OCI-LY3 (cell line): ENCODE data around the gene ZBTB24.

Experiments
- H2AFZ ChIP-seq: fragments of 200-600, 300-600 bp; shearing (Covaris generic); 2 replicates; pipeline ENCODE4 v1.6.0; 2014; ENCODE audit warnings: antibody characterized with exemption, low read depth, low read length
- H3K27ac ChIP-seq: fragments of 200-600, 300-600 bp; sonication (generic); 2 replicates; pipeline ENCODE4 v1.5.1; 2014; ENCODE audit warnings: mild to moderate bottlenecking, low read length, moderate library complexity, mixed read lengths
- H3K27me3 ChIP-seq: fragments of 200-600, 300-600 bp; sonication (generic); 2 replicates; pipeline ENCODE4 v1.6.1; 2014; ENCODE audit warnings: low read depth, low read length, mixed read lengths
- H3K36me3 ChIP-seq: fragments of 200-600, 300-600 bp; sonication (generic); replicated peaks from 2 replicates; pipeline ENCODE3; 2014; ENCODE audit warnings: low read depth, low read length, mixed read lengths
- H3K4me1 ChIP-seq: fragments of 300-600, 200-600 bp; sonication (generic); 2 replicates; pipeline ENCODE4 v1.6.1; 2014; ENCODE audit warnings: low read length, mixed read lengths
- H3K4me2 ChIP-seq: fragments of 200-600, 300-600 bp; sonication (generic); 2 replicates; pipeline ENCODE4 v1.6.1; 2014; ENCODE audit warnings: low read length, mixed read lengths
- H3K4me3 ChIP-seq: fragments of 300-600, 200-600 bp; sonication (generic); 2 replicates; pipeline ENCODE4 v1.5.1; 2014; ENCODE audit warnings: antibody characterized with exemption, mild to moderate bottlenecking, low read length, moderate library complexity
- H3K79me2 ChIP-seq: fragments of 300-600, 200-600 bp; shearing (Covaris generic); 2 replicates; pipeline ENCODE4 v1.6.1; 2014; ENCODE audit warnings: mild to moderate bottlenecking, low read length, mixed read lengths
- H3K9ac ChIP-seq: fragments of 300-600, 200-600 bp; shearing (Covaris generic); 2 replicates; pipeline ENCODE4 v1.6.0; 2014; ENCODE audit warnings: mild to moderate bottlenecking, low read length, moderate library complexity
- H3K9me3 ChIP-seq: fragments of 200-600, 300-600 bp; shearing (Covaris generic); 2 replicates; pipeline ENCODE4 v1.6.1; 2014; ENCODE audit warnings: low read length, mixed read lengths; ENCODE audit not compliant: insufficient read depth
- H4K20me1 ChIP-seq: fragments of 200-600, 300-600 bp; sonication (generic); 2 replicates; pipeline ENCODE4 v1.6.1; 2016; ENCODE audit warnings: low read length, mixed read lengths; ENCODE audit not compliant: insufficient read depth
- CTCF ChIP-seq: fragments of 200-600, 300-600 bp; sonication (generic); IDR thresholded peaks from 2 replicates; pipeline ENCODE4 v1.5.1; 2014; ENCODE audit warnings: antibody characterized with exemption, low read length, low read depth
- EZH2phosphoT487 ChIP-seq: fragments of 200-600 bp; shearing (Covaris generic); IDR thresholded peaks from 2 replicates; pipeline ENCODE4 v1.6.1; 2018; ENCODE audit warnings: antibody characterized with exemption, mixed run types, low read depth

The ZBTB24 gene

GRCh38 chr6:109446541-109446940, 36.5 kb downstream of the ZBTB24 start:
- Histone ChIP-seq H3K79me2 (peaks cover 2% of the 10 kb centered on the region; the same call in 1 of the 2 replicates), H3K4me3 (no peak overlapping the region), H3K4me1 (peaks cover 3% of the 10 kb centered on the region), H3K27ac (no peak overlapping the region), H3K27me3 (no peaks in the 10 kb centered on the region), H3K9ac (no peak overlapping the region), H2AFZ (no peak overlapping the region), H3K36me3 (peaks cover 10% of the 10 kb centered on the region), H3K9me3 (no peaks in the 10 kb centered on the region), H3K4me2 (no peak overlapping the region), H4K20me1 (no peaks in the 10 kb centered on the region)
- TF ChIP-seq EZH2phosphoT487: no peak
- TF ChIP-seq CTCF: no peak

GRCh38 chr6:109446072-109446471, 36.9 kb downstream of the ZBTB24 start:
- H3K27ac ChIP-seq: no peak overlapping the region
- no peaks in the 10 kb centered on the region for H3K9me3 ChIP-seq
- no peak overlapping the region for H3K9ac ChIP-seq
- no peak overlapping the region for H2AFZ ChIP-seq
- no peak for TF ChIP-seq CTCF
- TF ChIP-seq EZH2phosphoT487: no peak
- peaks cover 4% of the 10 kb centered on the region for H3K4me1 ChIP-seq
- H3K27me3 ChIP-seq: no peaks in the 10 kb centered on the region
- peaks cover 7% of the 10 kb centered on the region; the same call in 1 of the 2 replicates for H3K79me2 ChIP-seq
- no peak overlapping the region for H3K4me2 ChIP-seq
- H3K36me3 ChIP-seq: peaks cover 10% of the 10 kb centered on the region
- no peaks in the 10 kb centered on the region for H4K20me1 ChIP-seq
- no peak overlapping the region for H3K4me3 ChIP-seq

GRCh38 chr6:109445382-109445781, 37.6 kb downstream of the ZBTB24 start:
- Histone ChIP-seq H3K4me2 (no peak overlapping the region), H3K4me3 (no peak overlapping the region), H3K9me3 (no peaks in the 10 kb centered on the region), H4K20me1 (no peaks in the 10 kb centered on the region), H3K36me3 (peaks cover 10% of the 10 kb centered on the region), H3K4me1 (peaks cover 4% of the 10 kb centered on the region), H3K27ac (no peak overlapping the region), H3K9ac (no peak overlapping the region), H2AFZ (no peak overlapping the region), H3K27me3 (no peaks in the 10 kb centered on the region), H3K79me2 (peaks cover 7% of the 10 kb centered on the region; the same call in 1 of the 2 replicates)
- no peak for TF ChIP-seq EZH2phosphoT487
- no peak for TF ChIP-seq CTCF

- no peak for TF ChIP-seq EZH2phosphoT487
- TF ChIP-seq CTCF: no peak
- peaks cover 10% of the 10 kb centered on the region for H3K36me3 ChIP-seq
Measured at GRCh38 chr6:109443425-109443950, 39.5 kb downstream of the ZBTB24 start.

More at GRCh38 chr6:109443425-109443950, 39.5 kb downstream of the ZBTB24 start:
- no peak overlapping the region for H3K4me3 ChIP-seq
- H3K9me3 ChIP-seq: no peaks in the 10 kb centered on the region
- no peak overlapping the region for H3K27ac ChIP-seq
- H4K20me1 ChIP-seq: no peaks in the 10 kb centered on the region
- H3K27me3 ChIP-seq: no peaks in the 10 kb centered on the region
- H3K4me2 ChIP-seq: no peak overlapping the region
- H3K9ac ChIP-seq: no peak overlapping the region
- no peak overlapping the region for H2AFZ ChIP-seq
- peaks cover 10% of the 10 kb centered on the region for H3K4me1 ChIP-seq
- H3K79me2 ChIP-seq: peaks cover 7% of the 10 kb centered on the region; the same call in 1 of the 2 replicates
